Caco-2 (cell line): ENCODE data around the gene PRELID3B. TPM values are rescaled to one million over a fixed set of nuclear protein-coding genes. Genes with fewer than 3 reads are reported as not detected.

Experiments
- BruUV-seq: library from RNA; stranded (reverse); fragments of 400-500 nt; replicated peaks from 2 replicates; lab custom pipeline; 2021; lab: Mats Ljungman, UMichigan
- CTCF ChIA-PET: fragments of 300-600 bp; sonication (Branson Sonifier 250); formaldehyde crosslinking; loops from one replicate; lab custom pipeline; 2022; ENCODE audit warnings: antibody characterized with exemption; lab: Charles Lee
- POLR2A ChIA-PET: fragments of 300-600 bp; sonication (Branson Sonifier 250); formaldehyde crosslinking; loops from one replicate; lab custom pipeline; 2022; ENCODE audit warnings: antibody characterized with exemption; lab: Charles Lee
- DNase-seq, 2 experiments: peaks; one replicate each; pipeline versions ENCODE4 v3.0.0 to v3.0.0-alpha.2; 2020 to 2022
- H3K27me3 ChIP-seq: replicated peaks from 2 replicates; pipeline ENCODE4 v1.6.0; 2011; ENCODE audit warnings: low read length; ENCODE audit not compliant: control insufficient read depth, insufficient read depth
- H3K36me3 ChIP-seq: 2 replicates; pipeline ENCODE4 v1.5.1; 2011; ENCODE audit warnings: low read length; ENCODE audit not compliant: control insufficient read depth, insufficient read depth
- H3K4me1 ChIP-seq: fragments of 250-450 bp; sonication (Bioruptor Pico); 2 replicates; pipeline ENCODE4 v1.5.1; 2020; ENCODE audit warnings: mild to moderate bottlenecking
- H3K4me3 ChIP-seq: 2 replicates; pipeline ENCODE4 v1.5.1; 2011; ENCODE audit warnings: low read depth, mild to moderate bottlenecking, control low read depth, low read length
- H3K9me3 ChIP-seq: fragments of 250-450 bp; sonication (Bioruptor Pico); 2 replicates; pipeline ENCODE4 v1.5.1; 2020; ENCODE audit warnings: mild to moderate bottlenecking, moderate library complexity
- H3K27ac Mint-ChIP-seq: one replicate; pipeline ENCODE4 v1.8.0; 2022; ENCODE audit warnings: mixed read lengths; ENCODE audit not compliant: unreplicated experiment
- H3K27me3 Mint-ChIP-seq: one replicate; pipeline ENCODE4 v1.8.0; 2022; ENCODE audit warnings: mixed read lengths; ENCODE audit not compliant: insufficient read depth, unreplicated experiment
- H3K36me3 Mint-ChIP-seq: one replicate; pipeline ENCODE4 v1.8.0; 2022; ENCODE audit warnings: mild to moderate bottlenecking, mixed read lengths; ENCODE audit not compliant: insufficient read depth, unreplicated experiment
- H3K4me1 Mint-ChIP-seq: one replicate; pipeline ENCODE4 v1.8.0; 2022; ENCODE audit warnings: low read depth, mixed read lengths; ENCODE audit not compliant: unreplicated experiment
- H3K4me3 Mint-ChIP-seq: one replicate; pipeline ENCODE4 v1.8.0; 2022; ENCODE audit warnings: mild to moderate bottlenecking, moderate library complexity, mixed read lengths; ENCODE audit not compliant: unreplicated experiment
- H3K9me3 Mint-ChIP-seq: one replicate; pipeline ENCODE4 v1.8.0; 2022; ENCODE audit warnings: mixed read lengths; ENCODE audit not compliant: unreplicated experiment
- CTCF ChIP-seq, 2 experiments: fragments of 200-600 bp in 1 of 2; IDR thresholded peaks; 1 replicate in 1 of 2; 2 replicates in 1 of 2; pipeline versions ENCODE4 v1.5.1 to v1.8.0; 2011 to 2022; ENCODE audit warnings: antibody characterized with exemption in 1 of 2, control low read depth in 1 of 2, inconsistent platforms in 1 of 2, low read depth in 1 of 2, low read length in 1 of 2, mild to moderate bottlenecking in 1 of 2, moderate library complexity in 1 of 2; ENCODE audit not compliant: insufficient read depth in 1 of 2, severe bottlenecking in 1 of 2, unreplicated experiment in 1 of 2
- intact Hi-C: fragments of 100-400 bp; cut with micrococcal nuclease; formaldehyde crosslinking; loops from one replicate; pipeline ENCODE4 v1.10.0; 2022; ENCODE audit not compliant: unreplicated experiment
- total RNA-seq: library from RNA; stranded (reverse); gene quantifications from 2 replicates; pipeline ENCODE4 v1.2.3, GENCODE V29; 2022

PRELID3B gene
- total RNA-seq, 1 experiment from 2014 or later, result 171 TPM

DNA sequence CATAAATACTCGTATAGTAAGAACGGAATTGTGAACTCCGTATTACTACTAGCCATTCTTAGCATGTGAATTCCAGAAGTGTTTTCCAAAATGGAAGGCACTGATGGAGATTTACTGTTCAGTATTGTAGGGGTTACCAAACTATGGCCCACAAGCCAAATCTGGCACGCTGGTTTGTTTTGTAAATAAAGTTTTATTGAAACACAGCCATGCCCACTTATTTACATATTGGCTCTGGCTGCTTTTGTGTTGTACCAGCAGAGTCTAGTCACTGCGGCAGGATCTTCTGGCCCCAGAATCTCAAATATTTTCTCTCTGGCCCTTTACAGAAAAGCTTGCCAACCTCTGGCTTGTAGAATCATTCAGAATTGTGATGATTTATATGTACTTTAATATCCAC is 44.3 kb upstream of the PRELID3B start:
- Histone ChIP-seq H3K9me3 (no peaks in the 10 kb centered on the region), H3K27me3 (0 out of 2 replicates have a peak, but pooled peaks cover 1% of the 10 kb centered on the region), H3K36me3 (no peaks in the 10 kb centered on the region), H3K4me1 (peaks cover 10% of the 10 kb centered on the region; the same call in 1 of the 2 replicates), H3K4me3 (no peak overlapping the region)
- Mint-ChIP-seq H3K4me1 (no peaks in the 10 kb centered on the region), H3K27ac (no peak overlapping the region), H3K4me3 (no peak overlapping the region), H3K9me3 (no peaks in the 10 kb centered on the region), H3K36me3 (no peaks in the 10 kb centered on the region), H3K27me3 (peaks cover 28% of the 10 kb centered on the region)
- TF ChIP-seq CTCF (IDR thresholded peaks at IDR 0.05; ENCODE audit: insufficient read depth in 1 of 2, low read depth in 1 of 2, low read length in 1 of 2, severe bottlenecking in 1 of 2, unreplicated experiment in 1 of 2), result no peak
- POLR2A ChIA-PET, result no interaction called here
- no TSS peak for BruUV-seq
- CTCF ChIA-PET, result interaction anchor here (0.8 to 2.0 kb wide), 7 partner anchors 11 to 369 kb away, joined by 3 to 39 read pairs (median 10); partner anchors contain the start of gene ATP5F1E
- intact Hi-C loops, result loop anchor here (5.0 kb wide), 2 partner anchors 215 to 410 kb away; no protein-coding TSS in a partner anchor
- DNase-seq, result no peak

GRCh38 chr20:59084041-59084850 is 41.7 kb upstream of the PRELID3B start:
- DNase-seq, result no peak
- intact Hi-C loops, result no loop called here
- Histone ChIP-seq H3K9me3 (no peaks in the 10 kb centered on the region), H3K4me3 (no peak overlapping the region), H3K4me1 (peaks cover 10% of the 10 kb centered on the region; the same call in 1 of the 2 replicates), H3K36me3 (no peaks in the 10 kb centered on the region), H3K27me3 (no peaks in the 10 kb centered on the region)
- TF ChIP-seq CTCF (IDR thresholded peaks at IDR 0.05; ENCODE audit: insufficient read depth in 1 of 2, low read depth in 1 of 2, low read length in 1 of 2, severe bottlenecking in 1 of 2, unreplicated experiment in 1 of 2), result no peak
- Mint-ChIP-seq H3K36me3 (no peaks in the 10 kb centered on the region), H3K27ac (no peak overlapping the region), H3K4me3 (no peak overlapping the region), H3K4me1 (no peaks in the 10 kb centered on the region), H3K27me3 (peaks cover 24% of the 10 kb centered on the region), H3K9me3 (no peaks in the 10 kb centered on the region)
- ChIA-PET POLR2A (no interaction called here), CTCF (interaction anchor here (0.8 to 1.1 kb wide), 2 partner anchors 214 to 320 kb away, joined by 3 to 5 read pairs; no protein-coding TSS in a partner anchor)
- BruUV-seq, result no TSS peak

- no TSS peak for BruUV-seq
- ChIA-PET CTCF (interaction anchor here (0.6 to 1.2 kb wide), 5 partner anchors 213 to 413 kb away, joined by 3 to 5 read pairs (median 3); no protein-coding TSS in a partner anchor), POLR2A (no interaction called here)
- DNase-seq, result peak; percentile 49 to 73
- peaks cover 10% of the 10 kb centered on the region; the same call in 1 of the 2 replicates for H3K4me1 ChIP-seq
- Mint-ChIP-seq H3K4me1 (no peaks in the 10 kb centered on the region), H3K4me3 (no peak overlapping the region), H3K36me3 (no peaks in the 10 kb centered on the region), H3K9me3 (no peaks in the 10 kb centered on the region), H3K27me3 (peaks cover 23% of the 10 kb centered on the region), H3K27ac (no peak overlapping the region)
- H3K9me3 ChIP-seq, result no peaks in the 10 kb centered on the region
- intact Hi-C loops, result loop anchor here (2.0 kb wide), 1 partner anchor 34 kb away; no protein-coding TSS in a partner anchor
- no peaks in the 10 kb centered on the region for H3K27me3 ChIP-seq
- H3K4me3 ChIP-seq, result no peak overlapping the region
- TF ChIP-seq CTCF (IDR thresholded peaks at IDR 0.05; ENCODE audit: insufficient read depth in 1 of 2, low read depth in 1 of 2, low read length in 1 of 2, severe bottlenecking in 1 of 2, unreplicated experiment in 1 of 2), result no peak
- no peaks in the 10 kb centered on the region for H3K36me3 ChIP-seq
Measured at GRCh38 chr20:59082981-59083380, 40.4 kb upstream of the PRELID3B start.
